HEK293 (cell line): Measurements from ENCODE around the gene STK39.

Experiments used
- CTCF ChIA-PET: fragments of 350-600 bp; formaldehyde crosslinking; extraction: SDS; loops from one replicate; lab custom pipeline; 2021; ENCODE audit warnings: antibody characterized with exemption; lab: Yijun Ruan, JAX
- POLR2A ChIA-PET: fragments of 300-600 bp; formaldehyde crosslinking; extraction: SDS; loops from one replicate; lab custom pipeline; 2020; ENCODE audit warnings: antibody characterized with exemption, inconsistent platforms; lab: Yijun Ruan, JAX
- H3K27ac ChIP-seq: fragments of 200-500 bp; sonication (Bioruptor generic); 2 replicates; pipeline ENCODE4 v1.5.1; 2014; ENCODE audit warnings: low read depth, low read length, control low read depth, inconsistent platforms; ENCODE audit errors: extremely low read depth
- H3K36me3 ChIP-seq, 2 experiments: fragments of 200-500 bp in 1 of 2; sonication (Bioruptor generic) in 1 of 2; 1 replicate in 1 of 2; 2 replicates in 1 of 2; pipeline ENCODE4 v1.5.1; 2014 to 2017; ENCODE audit warnings: inconsistent platforms in 2 of 2, low read length in 2 of 2; ENCODE audit not compliant: control insufficient read depth in 2 of 2, insufficient read depth in 1 of 2
- H3K4me1 ChIP-seq: fragments of 200-500 bp; sonication (Bioruptor generic); 2 replicates; pipeline ENCODE4 v1.5.1; 2014; ENCODE audit warnings: mild to moderate bottlenecking, low read length, inconsistent platforms; ENCODE audit not compliant: control insufficient read depth, insufficient read depth
- H3K4me3 ChIP-seq: 2 replicates; pipeline ENCODE4 v1.5.1; 2011; ENCODE audit warnings: low read depth, mild to moderate bottlenecking, control low read depth, low read length, moderate library complexity
- H3K9me3 ChIP-seq: fragments of 200-500 bp; sonication (Bioruptor generic); 2 replicates; pipeline ENCODE4 v1.5.1; 2014; ENCODE audit warnings: low read depth, low read length, inconsistent platforms; ENCODE audit not compliant: control insufficient read depth, insufficient read depth
- HOXA7 ChIP-seq: sonication (generic); formaldehyde crosslinking; IDR thresholded peaks from 2 replicates; pipeline ENCODE4 v1.8.1; 2022; ENCODE audit warnings: missing genetic modification reagents, borderline replicate concordance
- OSR2 ChIP-seq: fragments of 450-650 bp; formaldehyde crosslinking; IDR thresholded peaks from 2 replicates; pipeline ENCODE4 v1.5.1; 2016; ENCODE audit warnings: missing biosample characterization, missing genetic modification characterization
- PBX3 ChIP-seq: sonication (generic); formaldehyde crosslinking; IDR thresholded peaks from 2 replicates; pipeline ENCODE4 v1.8.1; 2022; ENCODE audit warnings: mild to moderate bottlenecking, moderate library complexity, missing genetic modification reagents
- PRDM1 ChIP-seq: fragments of 450-650 bp; formaldehyde crosslinking; IDR thresholded peaks from 2 replicates; pipeline ENCODE4; 2016; ENCODE audit warnings: missing biosample characterization, missing genetic modification characterization
- PRDM2 ChIP-seq: fragments of 450-650 bp; formaldehyde crosslinking; IDR thresholded peaks from 2 replicates; pipeline ENCODE4 v1.5.1; 2016; ENCODE audit warnings: missing biosample characterization, missing genetic modification characterization, borderline replicate concordance
- WT1 ChIP-seq: fragments of 450-650 bp; formaldehyde crosslinking; IDR thresholded peaks from 2 replicates; pipeline ENCODE4 v1.5.1; 2016; ENCODE audit warnings: missing biosample characterization, missing genetic modification characterization
- ZEB2 ChIP-seq: fragments of 450-650 bp; formaldehyde crosslinking; IDR thresholded peaks from 2 replicates; pipeline ENCODE4 v1.5.1; 2016; ENCODE audit warnings: missing biosample characterization, missing genetic modification characterization
- ZNF140 ChIP-seq: fragments of 450-650 bp; formaldehyde crosslinking; IDR thresholded peaks from 2 replicates; pipeline ENCODE4 v1.5.1; 2016; ENCODE audit warnings: missing biosample characterization, missing genetic modification characterization
- ZNF214 ChIP-seq: fragments of 450-650 bp; formaldehyde crosslinking; IDR thresholded peaks from 2 replicates; pipeline ENCODE4 v1.5.1; 2017; ENCODE audit warnings: missing biosample characterization, mild to moderate bottlenecking, missing genetic modification characterization, borderline replicate concordance
- ZNF26 ChIP-seq: fragments of 450-650 bp; formaldehyde crosslinking; IDR thresholded peaks from 2 replicates; pipeline ENCODE4 v1.5.1; 2016; ENCODE audit warnings: missing biosample characterization, missing genetic modification characterization
- ZNF335 ChIP-seq: fragments of 450-650 bp; formaldehyde crosslinking; conservative IDR thresholded peaks from 2 replicates; pipeline ENCODE4 v1.5.1; 2016; ENCODE audit warnings: missing biosample characterization, missing genetic modification characterization
- ZNF341 ChIP-seq: fragments of 450-650 bp; formaldehyde crosslinking; IDR thresholded peaks from 2 replicates; pipeline ENCODE4; 2016; ENCODE audit warnings: low read depth, missing biosample characterization, missing genetic modification characterization
- ZNF398 ChIP-seq: fragments of 450-650 bp; formaldehyde crosslinking; IDR thresholded peaks from 2 replicates; pipeline ENCODE4 v1.5.1; 2017; ENCODE audit warnings: missing biosample characterization, missing genetic modification characterization
- ZNF433 ChIP-seq: fragments of 450-650 bp; formaldehyde crosslinking; IDR thresholded peaks from 2 replicates; pipeline ENCODE4 v1.5.1; 2016; ENCODE audit warnings: missing biosample characterization, missing genetic modification characterization, low read depth
- ZNF621 ChIP-seq: fragments of 450-650 bp; formaldehyde crosslinking; IDR thresholded peaks from 2 replicates; pipeline ENCODE4 v1.5.1; 2017; ENCODE audit warnings: missing biosample characterization, missing genetic modification characterization
- ZNF654 ChIP-seq: fragments of 450-650 bp; formaldehyde crosslinking; IDR thresholded peaks from 2 replicates; pipeline ENCODE4 v1.5.1; 2016; ENCODE audit warnings: low read depth, missing biosample characterization, missing genetic modification characterization
- ZNF660 ChIP-seq: fragments of 450-650 bp; IDR thresholded peaks from 2 replicates; pipeline ENCODE4 v1.5.1; 2018; ENCODE audit warnings: missing biosample characterization, mild to moderate bottlenecking, missing genetic modification characterization

Gene STK39

GRCh38 chr2:168089200-168089599 lies 158.2 kb downstream of the STK39 start:
- Histone ChIP-seq H3K9me3 (no peaks in the 10 kb centered on the region), H3K36me3 (no peaks in the 10 kb centered on the region), H3K27ac (no peak overlapping the region), H3K4me3 (no peak overlapping the region), H3K4me1 (no peaks in the 10 kb centered on the region)
- ChIA-PET CTCF (no interaction called here), POLR2A (no interaction called here)
- no peak for TF ChIP-seq ZNF335 (tag by site-specific recombination)
- no peak for TF ChIP-seq ZNF621 (tag by site-specific recombination)
- no peak for TF ChIP-seq OSR2 (tag by site-specific recombination)
- no peak for TF ChIP-seq ZEB2 (tag by site-specific recombination)
- TF ChIP-seq PBX3 (CRISPR knock-in tag) = no peak
- no peak for TF ChIP-seq ZNF398 (tag by site-specific recombination)
- TF ChIP-seq WT1 (tag by site-specific recombination) = no peak
- TF ChIP-seq PRDM2 (tag by site-specific recombination) = no peak
- TF ChIP-seq ZNF433 (tag by site-specific recombination) = no peak
- TF ChIP-seq ZNF660 = no peak
- TF ChIP-seq ZNF341 (tag by site-specific recombination) = no peak
- no peak for TF ChIP-seq HOXA7 (CRISPR knock-in tag)
- no peak for TF ChIP-seq ZNF26 (tag by site-specific recombination)
- TF ChIP-seq ZNF140 (tag by site-specific recombination) = no peak
- TF ChIP-seq ZNF214 (tag by site-specific recombination) = no peak
- TF ChIP-seq ZNF654 (tag by site-specific recombination) = no peak
- no peak for TF ChIP-seq PRDM1 (tag by site-specific recombination)
